B cell (primary cell): ENCODE data around the gene PRRC2A. TPM values are rescaled to one million over a fixed set of nuclear protein-coding genes. Genes with fewer than 3 reads are reported as not detected.

Source experiments
- ATAC-seq: fragments of 200-7000 bp; cut with Tn5 transposase; one replicate; pipeline ENCODE4 v1.10.0; 2021; ENCODE audit warnings: low read depth, mild to moderate bottlenecking, moderate number of reproducible peaks, moderate library complexity
- CTCF ChIA-PET: fragments of 350-600 bp; sonication (Branson Sonifier 250); formaldehyde crosslinking; loops from one replicate; lab custom pipeline; 2021; ENCODE audit warnings: antibody characterized with exemption, inconsistent platforms; lab: Charles Lee
- POLR2A ChIA-PET: fragments of 350-600 bp; sonication (Branson Sonifier 250); formaldehyde crosslinking; loops from one replicate; lab custom pipeline; 2021; ENCODE audit warnings: antibody characterized with exemption; lab: Charles Lee
- DNase-seq: peaks from one replicate; pipeline ENCODE4 v3.0.0; 2013
- H2AFZ ChIP-seq: 2 replicates; pipeline ENCODE4 v1.6.1; 2012; ENCODE audit warnings: mild to moderate bottlenecking, low read depth, low read length; ENCODE audit not compliant: insufficient read depth, poor library complexity, severe bottlenecking
- H3K27ac ChIP-seq, 2 donors: 1 replicate in 1 of 2; 2 replicates in 1 of 2; pipeline ENCODE4 v1.5.1; 2012 to 2013; ENCODE audit warnings: low read length in 2 of 2, mild to moderate bottlenecking in 2 of 2, moderate library complexity in 1 of 2
- H3K27me3 ChIP-seq, 4 experiments: fragments of 200-600 bp in 1 of 4; sonication (generic) in 1 of 4; replicated peaks in 1 of 4; 1 replicate in 2 of 4; 2 replicates in 2 of 4; pipeline versions ENCODE4 v1.6.1 to v1.7.0; 2013 to 2016; ENCODE audit warnings: low read length in 3 of 4, mild to moderate bottlenecking in 2 of 4, mixed read lengths in 1 of 4, moderate library complexity in 1 of 4; ENCODE audit not compliant: insufficient read depth in 4 of 4, control insufficient read depth in 3 of 4; ENCODE audit errors: control extremely low read depth in 1 of 4
- H3K36me3 ChIP-seq, 2 experiments: replicated peaks in 1 of 2; 1 replicate in 1 of 2; 2 replicates in 1 of 2; pipeline versions ENCODE4 v1.6.1 to v1.7.1; 2013; ENCODE audit warnings: low read length in 1 of 2; ENCODE audit not compliant: insufficient read depth in 2 of 2, control insufficient read depth in 1 of 2; ENCODE audit errors: control extremely low read depth in 1 of 2, extremely low read depth in 1 of 2
- H3K4me1 ChIP-seq, 2 donors: fragments of 200-600 bp in 1 of 2; sonication (generic) in 1 of 2; 1 replicate in 1 of 2; 2 replicates in 1 of 2; pipeline versions ENCODE4 v1.5.1 to v1.6.1; 2013 to 2017; ENCODE audit warnings: low read length in 2 of 2; ENCODE audit not compliant: control insufficient read depth in 2 of 2, insufficient read depth in 2 of 2
- H3K4me2 ChIP-seq: replicated peaks from 2 replicates; pipeline ENCODE3; 2012; ENCODE audit warnings: mild to moderate bottlenecking, low read depth, low read length; ENCODE audit not compliant: poor library complexity, severe bottlenecking
- H3K4me3 ChIP-seq, 5 experiments: fragments of 200-600 bp in 1 of 5; sonication (generic) in 1 of 5; 1 replicate in 3 of 5; 2 replicates in 2 of 5; pipeline versions ENCODE4 v1.5.1 to v1.7.0; 2011 to 2016; ENCODE audit warnings: low read length in 4 of 5, mild to moderate bottlenecking in 4 of 5, low read depth in 2 of 5, control low read depth in 1 of 5, moderate library complexity in 1 of 5; ENCODE audit not compliant: insufficient read depth in 1 of 5; ENCODE audit errors: control extremely low read depth in 1 of 5, extremely low read depth in 1 of 5
- H3K79me2 ChIP-seq: fragments of 200-600 bp; sonication (generic); one replicate; pipeline ENCODE4 v1.6.0; 2016; ENCODE audit warnings: low read length; ENCODE audit not compliant: control insufficient read depth, insufficient read depth
- H3K9ac ChIP-seq: fragments of 200-600 bp; sonication (generic); 2 replicates; pipeline ENCODE4 v1.6.1; 2017; ENCODE audit warnings: mild to moderate bottlenecking, low read length, moderate library complexity
- H3K9me3 ChIP-seq, 3 donors: one replicate each; pipeline versions ENCODE4 v1.6.1 to v1.7.1; 2013; ENCODE audit warnings: low read length in 2 of 3; ENCODE audit not compliant: control insufficient read depth in 2 of 3, insufficient read depth in 1 of 3; ENCODE audit errors: control extremely low read depth in 1 of 3
- H4K20me1 ChIP-seq: 2 replicates; pipeline ENCODE4 v1.6.0; 2012; ENCODE audit warnings: mild to moderate bottlenecking, low read length; ENCODE audit not compliant: insufficient read depth, control insufficient read depth, poor library complexity, severe bottlenecking
- H3K27ac Mint-ChIP-seq: one replicate; pipeline ENCODE4 v1.8.0; 2021; ENCODE audit warnings: mixed read lengths
- H3K27me3 Mint-ChIP-seq: one replicate; pipeline ENCODE4 v1.8.0; 2021; ENCODE audit warnings: mixed read lengths
- H3K4me1 Mint-ChIP-seq: one replicate; pipeline ENCODE4 v1.8.0; 2021; ENCODE audit warnings: mixed read lengths
- H3K4me3 Mint-ChIP-seq: one replicate; pipeline ENCODE4 v1.8.0; 2021; ENCODE audit warnings: mixed read lengths
- H3K9me3 Mint-ChIP-seq: one replicate; pipeline ENCODE4 v1.8.0; 2022; ENCODE audit warnings: mixed read lengths; ENCODE audit not compliant: insufficient read depth
- CTCF ChIP-seq: fragments of 200-600 bp; IDR thresholded peaks from one replicate; pipeline ENCODE4 v1.8.0; 2022; ENCODE audit warnings: antibody characterized with exemption, mild to moderate bottlenecking
- EZH2 ChIP-seq: IDR thresholded peaks from 2 replicates; pipeline ENCODE4 v1.6.1; 2012; ENCODE audit warnings: borderline replicate concordance, low read depth, mild to moderate bottlenecking, moderate library complexity, low read length; ENCODE audit not compliant: insufficient read depth, poor library complexity, severe bottlenecking
- WGBS: methylation state at CpG from one replicate; pipeline ENCODE4 v1.1.5; 2013; ENCODE audit warnings: missing lambda C conversion rate; ENCODE audit not compliant: insufficient coverage; 5-methylcytosine and 5-hydroxymethylcytosine counted together
- intact Hi-C: fragments of 100-400 bp; cut with micrococcal nuclease; formaldehyde crosslinking; loops from one replicate; pipeline ENCODE4 v1.10.0; 2022
- polyA plus RNA-seq: library from polyadenylated mRNA; depleted of rRNA; stranded (reverse); fragments of >200 nt; gene quantifications from 2 replicates; pipeline ENCODE4 v1.2.3, GENCODE V29; 2012
- total RNA-seq, 2 donors: library from RNA; stranded (reverse); fragments of 120-200 nt in 1 of 2; gene quantifications; 1 replicate in 1 of 2; 2 replicates in 1 of 2; pipeline versions ENCODE4 v1.2.3 to v1.2.4, GENCODE V29; 2013 to 2022

PRRC2A gene
- total and polyA plus RNA-seq, 2 donors (not counting 1 experiment from before 2014, with no cell fraction given), result 153 to 265 TPM

GRCh38 chr6:31651602-31652191, 31.2 kb downstream of the PRRC2A start:
- H3K4me2 ChIP-seq, result peak overlapping the region; percentile 87
- ChIA-PET POLR2A (interaction anchor here (0.6 to 3.0 kb wide), 19 partner anchors 11 to 1135 kb away, joined by 3 to 57 read pairs (median 5); partner anchors contain the start of genes ABHD16A, C6orf47, CLIC1 and CSNK2B), CTCF (interaction anchor here (0.6 to 2.2 kb wide), 8 partner anchors 9 to 1037 kb away, joined by 3 to 10 read pairs (median 4); partner anchors contain the start of genes C6orf47, CSNK2B and GPANK1)
- peak overlapping the region; percentile 76 for H2AFZ ChIP-seq
- H3K9me3 ChIP-seq, result no peaks in the 10 kb centered on the region
- no peaks in the 10 kb centered on the region for H3K9me3 Mint-ChIP-seq
- DNase-seq (no peak), ATAC-seq (no peak)
- H3K27ac ChIP-seq, result peak overlapping the region; percentile 97 to 98
- peaks cover 17 to 19% of the 10 kb centered on the region in 2 donors for H3K4me1 ChIP-seq
- peak overlapping the region; percentile 100 for H3K27ac Mint-ChIP-seq
- peaks cover 20% of the 10 kb centered on the region for H4K20me1 ChIP-seq
- TF ChIP-seq CTCF, result no peak
- TF ChIP-seq EZH2, result no peak
- H3K4me1 Mint-ChIP-seq, result peaks cover 41% of the 10 kb centered on the region
- peak overlapping the region; percentile 98 for H3K9ac ChIP-seq
- no peaks in the 10 kb centered on the region for H3K27me3 ChIP-seq
- H3K36me3 ChIP-seq, result peaks cover 2 to 35% of the 10 kb centered on the region in 2 experiments
- H3K79me2 ChIP-seq, result peaks cover 86% of the 10 kb centered on the region
- peak overlapping the region; percentile 98 for H3K4me3 Mint-ChIP-seq
- WGBS, result 5% methylated on average over 26 of the region's 29 CpGs
- intact Hi-C loops, result loop anchor here (1.0 to 10.0 kb wide), 9 partner anchors 9 to 1437 kb away; partner anchors contain the start of genes C6orf47, EHMT2, NEU1 and PRRC2A
- no peaks in the 10 kb centered on the region for H3K27me3 Mint-ChIP-seq
- peak overlapping the region; percentile 66 to 96 (median 86) for H3K4me3 ChIP-seq
